Ammon's horn (tissue), 1 donor: ENCODE results near the gene ATP13A3.

ENCODE experiments used
- DNase-seq: peaks from one replicate; pipeline ENCODE4 v3.0.0-alpha.2; 2016; ENCODE audit warnings: low spot score

Gene ATP13A3

DNA sequence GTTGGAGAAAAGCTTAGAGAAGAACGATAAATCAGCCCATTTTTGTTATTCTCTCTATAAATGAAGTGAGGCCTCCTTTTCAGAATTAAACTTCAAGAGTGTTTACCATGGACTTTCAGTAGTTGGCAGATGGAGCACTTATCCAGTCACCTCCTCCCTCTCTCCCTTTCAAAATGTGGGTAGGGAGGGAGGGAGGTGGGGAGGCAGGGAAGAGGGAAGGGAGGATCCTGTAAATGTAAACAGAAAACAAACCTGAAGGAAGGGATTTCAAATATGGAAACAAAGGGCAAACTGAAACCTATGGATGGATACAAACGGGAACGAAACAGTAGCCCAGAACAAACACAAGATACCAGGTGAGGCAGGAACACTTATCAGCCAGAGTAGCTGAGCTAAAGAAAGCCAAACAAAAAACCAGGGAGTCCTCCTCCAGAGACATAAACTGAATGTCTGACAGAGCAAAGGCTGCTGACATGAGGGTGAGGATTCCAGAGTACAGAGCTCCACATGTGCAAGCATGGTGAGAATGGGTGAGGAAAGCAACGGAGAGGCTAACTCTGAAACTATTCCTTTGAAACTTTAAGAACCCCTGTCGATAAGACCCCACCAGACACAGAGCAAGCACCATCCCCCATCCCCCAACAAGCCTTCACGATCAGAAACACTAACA is 46.8 kb downstream of the ATP13A3 start:
- no peak for DNase-seq

DNA sequence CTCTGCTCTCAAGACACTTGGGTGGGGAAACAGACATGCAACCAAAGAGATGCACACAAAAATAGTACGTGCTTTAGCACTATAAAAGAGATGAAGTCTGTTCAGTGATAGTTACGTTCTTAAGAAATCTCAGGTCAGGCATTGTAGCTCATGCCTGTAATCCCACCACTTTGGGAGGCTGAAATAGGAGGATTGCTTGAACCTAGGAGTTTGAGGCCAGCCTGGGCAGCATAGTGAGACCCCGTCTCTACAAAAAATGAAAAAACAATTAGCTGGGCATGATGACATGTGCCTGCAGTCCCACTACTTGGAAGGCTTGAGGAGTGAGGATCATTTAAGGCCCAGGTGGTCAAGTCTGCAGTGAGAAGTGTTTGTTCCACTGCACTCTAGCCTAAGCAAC is 52.3 kb downstream of the ATP13A3 start:
- DNase-seq = no peak

DNA sequence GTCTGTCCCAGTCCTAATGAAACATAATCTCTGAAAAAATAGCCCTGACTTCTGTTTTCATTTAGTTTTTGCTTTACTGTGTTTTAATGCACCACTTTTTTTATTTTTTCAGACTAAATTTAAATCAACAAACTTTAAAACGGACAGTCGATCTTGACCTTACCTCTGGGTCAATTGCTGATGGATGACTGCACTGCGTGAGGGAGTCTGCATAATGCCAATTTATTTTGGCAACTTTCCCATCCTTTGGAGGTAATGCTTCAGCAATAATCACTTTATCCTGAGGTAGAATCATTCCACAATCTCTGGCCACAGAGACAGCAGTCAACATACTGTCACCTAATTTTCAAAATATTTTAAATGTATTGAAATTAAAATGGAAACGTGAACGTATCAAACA is 55.2 kb downstream of the ATP13A3 start:
- DNase-seq = no peak

DNA sequence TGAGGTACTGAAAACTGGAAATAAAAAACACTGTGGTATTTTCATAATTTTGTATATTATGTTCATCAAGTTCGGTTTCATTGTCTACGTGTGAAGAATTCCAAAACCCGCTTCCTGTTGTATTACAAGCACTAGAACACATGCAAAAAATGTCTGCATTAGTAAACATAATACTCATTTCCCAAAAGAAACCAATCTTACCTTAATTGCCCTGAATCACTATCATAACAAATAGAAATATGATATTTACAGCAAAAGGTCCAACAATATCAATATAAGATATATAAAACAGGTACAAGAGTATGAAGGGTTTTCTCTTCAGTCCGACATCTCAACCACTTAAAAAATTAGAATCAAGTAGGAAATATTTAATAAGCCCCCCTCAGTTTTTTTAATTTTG is 61.4 kb downstream of the ATP13A3 start:
- DNase-seq = no peak

DNA sequence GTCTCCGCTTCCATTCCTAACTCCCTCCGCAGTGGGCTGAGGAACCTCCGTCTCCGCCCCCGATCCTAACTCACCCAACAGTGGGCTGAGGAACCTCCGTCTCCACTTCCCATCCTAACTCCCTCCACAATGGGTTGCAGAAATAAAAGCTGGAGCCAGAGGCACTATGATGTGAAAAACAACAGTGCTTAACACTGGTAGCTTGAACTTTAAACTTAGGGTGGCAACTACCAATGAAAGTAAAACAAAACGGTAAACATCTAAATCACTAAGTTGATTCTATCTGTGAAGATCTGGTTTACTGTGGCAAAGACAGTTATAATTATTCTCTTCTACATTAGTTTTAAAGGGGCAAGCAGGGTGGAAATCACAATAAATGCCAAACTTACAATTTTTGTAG is 61.8 kb downstream of the ATP13A3 start:
- DNase-seq = no peak

DNA sequence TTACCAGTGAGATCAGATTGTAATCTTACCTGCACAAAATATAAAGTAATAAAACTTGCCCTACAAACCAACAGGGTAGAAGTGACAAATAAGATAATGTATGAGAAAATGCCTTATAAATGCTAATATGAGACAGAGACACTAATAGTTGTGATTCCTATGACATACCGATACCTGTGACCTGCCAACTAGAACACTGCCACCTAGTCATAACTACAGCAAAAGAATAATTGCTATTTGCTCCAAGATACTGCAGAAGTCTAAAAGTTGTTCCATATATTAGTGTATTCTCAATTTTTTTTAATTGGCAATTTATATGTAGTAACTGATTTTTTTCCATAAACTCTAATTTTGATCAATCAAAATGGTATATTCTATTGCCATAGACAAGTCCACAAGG is 62.4 kb downstream of the ATP13A3 start:
- DNase-seq = no peak

DNA sequence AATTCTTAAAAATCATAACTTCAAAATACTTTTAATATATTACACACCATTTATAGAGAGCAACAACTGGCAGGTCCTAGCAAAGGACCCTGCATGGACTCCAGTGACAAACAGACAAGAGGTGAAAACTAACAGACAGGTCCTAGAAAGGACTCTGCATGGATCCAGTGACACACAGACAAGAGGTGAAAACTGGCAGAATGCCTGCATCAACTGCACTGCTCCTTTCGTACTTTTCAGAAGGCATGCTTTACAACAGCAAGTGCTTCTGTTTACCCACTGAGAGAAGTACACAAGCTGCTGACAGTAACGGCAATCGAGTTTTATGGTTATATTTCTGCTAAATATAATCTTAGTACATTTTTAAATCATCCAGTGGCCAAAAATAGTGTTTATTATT is 63.5 kb downstream of the ATP13A3 start:
- no peak for DNase-seq

DNA sequence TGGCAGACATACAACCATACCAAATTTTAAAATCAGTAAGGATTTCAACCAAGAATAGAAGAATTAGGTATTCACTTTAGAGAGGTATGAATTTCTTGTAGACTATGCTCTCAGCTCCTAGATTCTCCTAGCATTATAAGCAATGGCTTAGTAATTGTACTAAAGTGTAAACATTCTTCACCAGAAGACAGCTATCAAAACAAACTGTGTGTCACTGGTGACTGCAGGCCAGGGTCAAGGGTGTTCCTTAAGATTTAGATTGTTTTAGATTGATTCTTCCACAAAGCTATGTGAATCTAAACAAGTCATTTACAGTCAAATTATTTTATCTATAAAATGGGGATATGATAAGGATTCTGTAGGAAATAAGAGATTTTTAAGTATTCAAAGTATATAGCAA is 64.6 kb downstream of the ATP13A3 start:
- DNase-seq = no peak

DNA sequence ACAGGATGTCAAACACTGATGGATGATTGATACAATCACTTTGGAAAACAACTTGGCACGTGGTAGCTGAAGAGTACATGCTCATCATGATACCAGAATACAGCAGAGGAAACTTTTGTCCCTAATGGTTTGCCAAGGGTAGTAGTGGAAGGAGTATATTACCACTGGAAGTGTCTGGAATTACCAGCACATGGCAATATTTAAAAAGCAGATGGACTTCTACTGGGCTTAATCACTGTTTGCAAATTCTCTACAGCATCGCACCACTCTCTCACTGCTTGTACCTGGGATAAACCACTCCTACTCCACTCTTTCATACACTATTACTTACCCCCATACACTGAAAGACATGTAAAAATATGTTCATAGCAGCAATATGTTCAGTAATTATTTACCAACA is 68.1 kb downstream of the ATP13A3 start:
- DNase-seq = no peak

DNA sequence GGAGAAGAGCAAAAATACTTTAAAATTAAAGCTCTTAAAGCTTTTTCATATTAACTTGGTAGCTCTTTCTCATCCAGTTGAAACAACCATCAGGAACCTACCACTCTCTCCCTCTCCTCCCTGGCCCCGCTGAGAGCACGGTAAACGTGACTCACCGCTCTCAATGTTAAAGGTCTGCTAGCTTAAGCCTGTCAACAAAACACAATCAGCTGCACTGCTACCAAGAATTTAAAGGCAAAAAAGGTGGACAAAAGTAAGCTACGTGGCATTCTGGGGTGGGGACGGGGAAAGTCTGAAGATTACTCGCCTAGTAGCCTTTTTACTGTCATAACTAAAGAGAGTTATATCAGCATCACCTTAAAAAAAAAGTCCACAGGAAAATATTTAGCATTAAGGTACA is 79.4 kb downstream of the ATP13A3 start:
- DNase-seq = no peak

DNA sequence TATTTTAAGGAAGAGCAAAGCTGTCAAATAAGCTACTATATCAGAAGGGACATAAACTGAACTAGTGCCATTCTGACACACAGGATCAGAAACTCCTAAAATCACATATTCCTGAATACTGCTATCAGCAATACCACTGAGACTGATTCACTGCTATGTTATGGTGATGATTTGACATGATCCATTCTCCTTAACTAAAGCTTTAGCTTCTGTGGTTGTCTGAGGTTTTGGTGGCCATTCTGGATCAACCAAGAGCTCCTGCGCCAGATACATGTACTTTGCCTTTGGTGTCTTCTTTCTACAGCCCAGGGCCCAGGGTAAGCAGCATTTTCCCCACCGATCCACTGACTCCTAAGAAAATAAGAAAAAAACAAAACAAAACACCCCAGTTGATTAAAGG is 81.0 kb downstream of the ATP13A3 start:
- DNase-seq = no peak

DNA sequence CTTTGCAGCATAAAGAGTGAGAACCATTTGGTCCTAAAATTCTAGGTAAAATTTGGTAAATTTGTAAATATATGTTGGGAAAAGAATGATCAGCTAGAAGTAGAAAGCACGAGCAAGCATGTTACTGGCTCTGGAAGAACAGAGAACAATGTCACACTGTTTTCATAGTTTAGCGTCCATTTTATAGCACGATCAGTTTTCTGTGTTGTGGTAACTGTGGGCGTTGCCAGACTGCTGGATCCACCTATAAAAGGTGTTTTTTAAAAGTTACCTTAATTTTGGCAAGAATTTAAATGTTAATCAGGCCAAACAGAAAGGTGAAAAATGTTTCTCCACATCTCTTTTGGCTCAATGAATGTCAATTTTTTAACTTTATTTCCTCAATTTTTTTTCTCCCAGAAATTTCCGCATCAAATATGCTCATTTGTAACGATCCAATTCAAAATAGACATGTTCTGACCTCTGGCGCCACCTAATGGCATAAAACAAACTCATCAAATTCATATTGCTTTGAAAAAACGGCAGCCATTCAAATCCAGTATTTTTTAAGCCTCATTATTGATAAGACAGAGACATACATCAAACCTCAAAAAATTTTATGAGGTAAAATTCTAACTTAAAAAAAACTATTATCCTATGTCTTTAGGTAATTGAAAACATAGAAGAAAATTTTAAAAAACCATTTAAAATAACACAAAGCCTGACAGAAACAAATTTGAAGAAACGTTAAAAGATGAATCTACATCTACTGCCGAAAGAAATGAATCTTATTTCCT is 82.2 kb downstream of the ATP13A3 start:
- peak; percentile 70 for DNase-seq

DNA sequence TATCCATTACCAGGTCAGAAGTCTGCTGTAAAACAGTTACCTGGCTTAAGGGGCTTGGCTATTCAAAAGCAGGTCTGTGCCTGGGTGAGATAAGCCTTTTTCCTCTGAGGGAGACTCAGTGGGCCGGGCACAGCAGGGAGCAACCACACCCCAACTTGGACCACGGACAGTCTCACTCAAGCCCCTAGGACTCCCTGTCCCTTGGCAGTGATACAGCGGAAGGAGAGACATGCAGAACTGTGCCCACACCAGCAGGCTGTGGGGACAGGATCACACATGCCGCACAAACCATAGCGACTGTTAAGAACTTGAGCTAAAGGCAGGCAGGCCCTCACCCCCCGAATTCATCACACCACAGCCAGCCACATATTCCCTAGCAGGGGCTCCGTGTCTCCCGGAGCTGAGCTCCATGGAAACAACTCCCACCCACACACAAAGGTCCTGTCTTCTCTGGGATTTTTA is 84.9 kb downstream of the ATP13A3 start:
- peak; percentile 21 for DNase-seq

DNA sequence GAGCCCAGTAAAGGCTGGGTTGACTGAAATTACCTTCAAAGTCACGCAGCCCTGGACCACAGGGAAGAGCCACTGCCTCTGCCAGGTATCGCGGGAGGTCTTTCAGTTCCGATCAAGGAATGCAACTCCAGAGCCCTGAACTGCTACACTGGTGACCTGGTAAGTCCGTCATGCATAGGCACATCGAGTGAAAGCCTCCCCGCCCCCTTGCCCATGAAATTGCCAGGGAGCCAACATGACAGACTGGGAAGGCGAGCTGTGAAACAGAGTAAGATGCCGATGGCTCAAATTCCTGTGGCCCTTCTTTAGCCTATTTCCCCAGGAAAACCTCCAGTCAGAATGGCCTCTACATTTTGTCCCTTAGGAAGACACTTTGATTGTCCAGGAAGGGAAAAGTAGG is 85.5 kb downstream of the ATP13A3 start:
- DNase-seq = no peak

DNA sequence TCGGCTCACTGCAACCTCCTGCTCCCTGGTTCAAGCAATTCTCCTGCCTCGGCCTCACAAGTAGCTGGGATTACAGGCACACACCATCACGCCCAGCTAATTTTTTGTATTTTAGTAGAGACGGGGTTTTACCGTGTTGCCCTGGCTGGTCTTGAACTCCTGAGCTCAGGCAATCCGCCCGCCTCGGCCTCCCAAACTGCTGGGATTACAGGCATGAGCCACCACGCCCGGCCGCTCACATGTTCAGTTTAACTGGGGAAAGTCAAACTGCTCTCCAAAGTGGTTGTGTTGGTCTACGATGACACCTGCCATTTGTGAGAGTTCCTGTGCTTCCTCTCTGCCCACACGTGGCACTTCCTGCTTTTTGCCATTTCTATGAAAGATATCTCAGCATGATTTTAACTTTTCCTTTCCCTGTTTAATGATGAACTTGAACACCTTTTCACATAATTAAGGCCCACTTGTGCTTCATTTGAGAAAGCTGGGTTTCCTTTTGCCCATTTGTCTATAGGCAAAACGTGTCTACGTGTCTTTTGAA is 86.9 kb downstream of the ATP13A3 start:
- DNase-seq = no peak

DNA sequence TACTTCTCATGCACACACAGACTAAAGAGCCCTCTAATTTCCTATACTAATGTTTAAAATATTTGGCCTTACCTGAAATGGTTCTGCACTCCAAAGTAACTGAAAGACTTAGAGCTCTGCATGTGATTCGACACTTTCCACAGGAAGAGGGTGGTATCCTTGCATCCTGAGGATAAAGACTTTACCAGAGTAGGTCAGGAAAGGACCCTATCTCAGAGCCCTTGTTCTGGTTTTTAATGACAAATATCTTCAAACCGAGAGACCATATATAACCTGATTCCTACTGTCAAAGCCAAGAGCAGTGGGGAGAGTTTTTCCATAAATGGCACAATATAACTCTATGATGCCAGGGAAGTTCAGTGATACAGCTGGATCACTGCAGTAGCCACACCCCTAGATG is 87.6 kb downstream of the ATP13A3 start, which contains the start of gene GP5:
Gene GP5 (minus strand): TSS at position 101 of the 400 bp plus-strand sequence. CDS start 984 bp downstream, outside the sequence.
- no peak for DNase-seq

DNA sequence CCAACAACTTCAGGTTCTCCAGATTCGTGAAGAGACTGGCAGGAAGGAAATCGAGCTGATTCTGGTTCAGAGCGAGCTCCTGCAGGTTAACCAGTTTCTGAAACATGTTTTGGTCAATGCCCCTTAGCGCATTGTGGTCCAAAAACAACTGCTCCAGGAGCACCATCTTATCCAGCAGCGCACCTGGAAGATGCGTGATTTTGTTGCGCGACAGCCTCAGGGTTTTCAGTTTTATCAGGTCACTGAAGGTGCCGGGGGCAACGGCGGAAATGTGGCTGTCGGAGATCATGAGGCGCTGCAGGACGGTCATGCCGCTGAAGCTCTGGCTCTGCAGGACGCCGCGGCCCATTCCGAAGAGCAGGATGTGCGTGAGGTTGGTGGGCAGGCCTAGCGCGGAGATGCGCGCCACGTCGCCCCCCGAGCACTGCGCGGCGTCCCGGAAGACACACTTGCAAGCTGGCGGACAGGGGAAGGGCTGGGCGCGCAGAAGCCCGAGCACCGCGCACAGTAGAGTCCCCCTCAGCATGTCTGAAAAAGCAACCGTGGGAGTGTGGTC is 89.0 kb downstream of the ATP13A3 start:
- no peak for DNase-seq

DNA sequence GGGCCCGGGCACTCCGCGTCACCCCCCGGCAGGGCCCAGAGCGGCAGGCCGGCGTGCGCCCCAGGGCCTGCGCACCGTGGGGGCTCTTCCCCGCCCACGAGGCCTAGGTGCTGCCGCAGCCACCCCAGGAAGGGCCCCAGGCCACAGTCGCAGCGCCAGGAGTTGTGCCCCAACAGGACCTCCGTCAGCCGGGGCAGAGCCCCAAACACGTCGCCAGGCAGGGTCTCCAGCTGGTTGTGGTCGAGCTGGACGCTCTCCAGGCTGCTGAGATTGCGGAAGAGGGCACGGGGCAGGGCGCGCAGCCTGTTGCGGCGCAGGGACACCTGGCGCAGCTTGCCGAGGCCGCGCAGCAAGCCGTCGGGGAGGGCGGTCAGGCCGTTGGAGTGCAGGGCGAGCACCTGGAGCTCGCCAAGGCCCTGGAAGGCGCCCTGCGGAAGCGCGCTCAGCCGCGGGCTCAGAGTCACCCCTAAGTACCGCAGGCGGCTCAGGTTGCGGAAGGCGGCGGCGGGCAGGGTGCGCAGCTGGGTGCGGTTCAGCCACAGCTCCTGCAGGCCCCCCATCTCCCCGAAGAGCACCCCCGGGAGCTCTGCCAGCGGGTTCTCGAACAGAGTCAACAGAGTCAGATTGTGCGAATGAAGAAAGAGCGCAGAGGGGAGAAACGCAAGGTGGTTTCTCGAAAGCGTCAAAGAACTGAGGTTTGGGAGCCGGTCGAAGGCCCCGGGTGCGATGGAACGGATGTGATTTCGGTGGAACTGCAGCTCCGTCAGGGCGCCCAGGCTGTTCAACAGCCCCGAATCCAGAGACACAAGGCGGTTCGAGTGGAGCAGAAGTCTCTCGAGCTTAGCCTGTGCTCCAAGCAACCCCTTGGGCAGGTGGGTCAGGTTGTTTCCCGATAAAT is 89.7 kb downstream of the ATP13A3 start:
- no peak for DNase-seq

DNA sequence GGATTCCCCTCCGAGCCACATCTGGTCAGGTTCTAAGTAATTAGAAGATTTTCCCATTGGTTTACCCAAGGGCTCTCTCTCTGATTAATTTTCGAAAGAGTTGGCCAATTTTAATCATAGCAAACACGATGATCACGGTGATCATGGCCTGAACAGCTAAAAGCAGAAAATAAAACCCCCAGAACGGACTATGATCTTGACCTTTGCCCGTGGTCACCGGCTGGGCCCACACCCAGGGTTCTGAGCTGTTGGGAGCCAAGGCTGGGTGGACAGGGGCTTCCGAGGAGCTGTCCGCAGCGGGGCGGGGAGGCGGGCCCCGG is 90.3 kb downstream of the ATP13A3 start:
- DNase-seq = no peak

DNA sequence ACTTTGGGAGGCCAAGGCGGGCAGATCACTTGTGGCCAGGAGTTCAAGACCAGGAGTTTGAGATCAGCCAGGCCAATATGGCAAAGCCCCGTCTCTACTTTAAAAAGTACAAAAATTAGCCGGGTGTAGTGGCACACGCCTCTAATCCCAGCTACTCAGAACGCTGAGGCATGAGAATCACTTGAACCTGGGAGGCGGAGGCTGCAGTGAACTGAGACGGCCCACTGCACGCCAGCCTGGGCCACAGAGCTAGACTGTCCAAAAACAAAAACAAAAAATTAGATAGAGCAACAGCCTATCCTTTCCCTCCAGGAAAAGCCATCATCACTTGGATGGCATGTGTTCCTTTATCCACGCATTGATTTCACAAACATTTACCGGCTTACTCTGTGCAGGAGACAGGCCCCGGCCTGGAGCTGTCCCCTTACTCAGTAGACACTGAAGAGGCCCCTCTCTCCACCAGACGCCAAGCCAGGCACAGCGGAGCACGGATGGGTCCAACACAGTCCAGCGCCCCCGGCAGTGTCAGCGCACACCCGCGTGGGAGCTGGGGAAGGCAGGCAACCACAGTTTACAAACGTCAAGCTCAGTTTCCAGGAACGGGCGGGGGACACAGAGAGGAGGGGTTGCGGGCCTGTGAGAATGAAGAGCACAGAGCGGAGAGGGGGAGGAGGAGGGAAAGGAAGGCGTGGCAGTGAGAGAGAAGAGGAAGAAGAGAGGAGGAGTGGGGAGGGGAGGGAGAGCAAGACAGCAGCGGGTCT is 90.8 kb downstream of the ATP13A3 start:
- DNase-seq = peak; percentile 31

DNA sequence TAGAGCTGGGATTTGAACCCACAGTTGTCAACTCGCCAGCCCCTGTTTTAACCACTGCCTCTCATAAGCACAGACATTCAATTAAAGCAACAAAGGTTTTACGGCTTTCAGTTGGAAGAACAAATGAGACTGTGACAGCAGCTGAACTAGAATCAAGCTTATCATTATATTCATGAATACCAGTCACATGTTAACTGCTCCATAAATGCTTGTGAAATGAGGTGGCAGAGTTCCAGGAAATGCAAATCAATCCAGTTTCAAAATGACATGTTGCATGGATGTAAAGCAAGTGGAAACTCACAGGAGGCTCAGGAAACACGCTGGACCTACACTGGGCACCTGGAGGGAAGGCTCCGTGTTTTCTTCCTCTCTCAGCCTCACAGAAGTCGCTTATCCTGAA is 91.6 kb downstream of the ATP13A3 start:
- DNase-seq = peak; percentile 11
